RWPE2 (cell line): ENCODE results near the gene LPIN2.
A peak's percentile ranks its signal among the peaks of the same experiment; 100 is the strongest.
"Not testable (repeated sequence)": the region's sequence is repeated elsewhere in the genome, so short reads cannot be mapped to it uniquely, and the experiment has no call there.

Experiments used
- ATAC-seq: fragments of 200-7000 bp; cut with Tn5 transposase; 3 replicates; pipeline ENCODE4 v1.9.1; 2021; ENCODE audit warnings: low read depth
- DNase-seq: peaks from one replicate; pipeline ENCODE4 v3.0.0-alpha.2; 2020; ENCODE audit warnings: low spot score
- H3K27ac ChIP-seq: fragments of 450-650 bp; 2 replicates; pipeline ENCODE4 v1.5.1; 2017; ENCODE audit warnings: mild to moderate bottlenecking; ENCODE audit not compliant: poor library complexity, severe bottlenecking
- H3K27me3 ChIP-seq: fragments of 250-450 bp; sonication (Bioruptor Pico); 2 replicates; pipeline ENCODE4 v1.5.1; 2021; ENCODE audit warnings: mild to moderate bottlenecking, moderate library complexity; ENCODE audit not compliant: insufficient read depth, poor library complexity, severe bottlenecking
- H3K36me3 ChIP-seq: fragments of 250-450 bp; sonication (Bioruptor Pico); 2 replicates; pipeline ENCODE4 v1.5.1; 2020; ENCODE audit warnings: low read depth, mild to moderate bottlenecking, moderate library complexity
- H3K4me1 ChIP-seq: fragments of 250-450 bp; sonication (Bioruptor Pico); 2 replicates; pipeline ENCODE4 v1.5.1; 2021; ENCODE audit warnings: mild to moderate bottlenecking, moderate library complexity; ENCODE audit not compliant: insufficient read depth, poor library complexity, severe bottlenecking
- H3K4me3 ChIP-seq: fragments of 250-450 bp; sonication (Bioruptor Pico); 2 replicates; pipeline ENCODE4 v1.5.1; 2021; ENCODE audit warnings: mild to moderate bottlenecking, moderate library complexity; ENCODE audit not compliant: severe bottlenecking
- H3K9me3 ChIP-seq: fragments of 250-450 bp; sonication (Bioruptor Pico); 2 replicates; pipeline ENCODE4 v1.5.1; 2021; ENCODE audit warnings: mild to moderate bottlenecking, moderate library complexity; ENCODE audit not compliant: severe bottlenecking
- CTCF ChIP-seq: fragments of 450-650 bp; IDR thresholded peaks from one replicate; pipeline ENCODE4 v1.5.1; 2017; ENCODE audit warnings: mild to moderate bottlenecking, moderate library complexity; ENCODE audit not compliant: poor library complexity, severe bottlenecking

The LPIN2 gene

DNA sequence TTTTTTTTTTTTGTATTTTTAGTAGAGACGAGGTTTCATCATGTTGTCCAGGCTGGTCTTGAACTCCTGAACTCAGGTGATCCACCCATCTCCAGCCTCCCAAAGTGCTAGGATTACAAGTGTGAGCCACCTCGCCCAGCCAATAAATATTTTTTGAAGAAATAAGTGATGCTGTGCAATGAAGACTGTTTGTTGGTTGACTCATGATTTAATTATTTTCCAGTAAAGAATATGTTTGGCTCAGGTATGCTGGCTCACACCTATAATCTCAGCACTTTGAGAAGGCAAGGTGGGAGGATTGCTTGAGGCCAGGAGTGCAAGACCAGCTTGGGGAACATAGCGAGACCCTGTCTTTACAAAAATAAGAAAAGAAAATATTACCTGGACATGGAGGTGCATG lies 41.8 kb upstream of the LPIN2 start:
- Histone ChIP-seq H3K27me3 (no peaks in the 10 kb centered on the region), H3K9me3 (no peaks in the 10 kb centered on the region), H3K36me3 (no peaks in the 10 kb centered on the region), H3K27ac (no peak overlapping the region), H3K4me1 (peaks cover 7% of the 10 kb centered on the region), H3K4me3 (no peak overlapping the region)
- ATAC-seq (peak; percentile 60), DNase-seq (no peak)
- TF ChIP-seq CTCF, result no peak

DNA sequence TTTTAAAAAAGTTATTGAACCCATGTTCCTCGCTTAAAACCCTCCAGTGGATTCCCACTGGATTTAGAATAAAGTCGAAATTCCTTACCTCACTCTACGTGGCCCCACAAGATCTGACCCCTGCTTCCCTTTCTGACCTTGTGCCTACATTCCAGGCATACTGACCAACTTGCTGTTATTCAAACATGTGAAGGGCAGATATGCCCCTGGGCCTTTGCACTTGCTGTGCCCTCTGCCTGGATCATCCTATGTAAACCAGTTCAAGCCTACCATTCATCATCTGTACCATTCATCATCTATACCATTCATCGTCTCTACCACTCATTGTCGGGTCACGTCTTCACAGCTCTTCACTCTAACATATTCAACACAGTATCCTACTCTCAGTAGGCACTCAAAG lies 41.3 kb upstream of the LPIN2 start:
- H3K4me3 ChIP-seq, result no peak overlapping the region
- H3K9me3 ChIP-seq, result no peaks in the 10 kb centered on the region
- H3K27me3 ChIP-seq, result no peaks in the 10 kb centered on the region
- H3K36me3 ChIP-seq, result no peaks in the 10 kb centered on the region
- TF ChIP-seq CTCF, result no peak
- no peak for ATAC-seq
- no peak overlapping the region for H3K27ac ChIP-seq
- DNase-seq, result no peak
- H3K4me1 ChIP-seq, result peaks cover 7% of the 10 kb centered on the region

DNA sequence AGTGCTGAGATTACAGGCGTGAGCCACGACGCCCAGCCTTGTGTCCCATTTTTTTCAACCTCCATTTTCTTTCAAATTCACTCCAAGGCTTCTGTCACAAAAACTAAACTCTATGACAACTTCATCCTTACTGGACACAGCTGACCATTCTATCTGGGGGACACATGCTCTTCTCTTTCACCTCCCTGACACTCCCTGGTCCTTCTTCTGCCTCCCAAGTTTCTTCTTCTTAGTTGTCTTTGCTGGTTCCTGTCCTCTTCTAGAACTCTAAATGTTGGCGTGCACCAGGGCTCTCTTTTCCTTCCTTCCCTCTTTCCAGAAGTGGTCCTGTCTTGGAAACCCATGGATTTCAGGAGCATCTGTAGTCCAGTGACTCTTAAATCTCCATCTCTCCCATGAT lies 40.1 kb upstream of the LPIN2 start:
- no peak for DNase-seq
- H3K36me3 ChIP-seq, result no peaks in the 10 kb centered on the region
- H3K4me1 ChIP-seq, result peaks cover 7% of the 10 kb centered on the region
- no peak overlapping the region for H3K4me3 ChIP-seq
- H3K9me3 ChIP-seq, result no peaks in the 10 kb centered on the region
- H3K27me3 ChIP-seq, result no peaks in the 10 kb centered on the region
- no peak for TF ChIP-seq CTCF
- ATAC-seq, result no peak
- no peak overlapping the region for H3K27ac ChIP-seq

DNA sequence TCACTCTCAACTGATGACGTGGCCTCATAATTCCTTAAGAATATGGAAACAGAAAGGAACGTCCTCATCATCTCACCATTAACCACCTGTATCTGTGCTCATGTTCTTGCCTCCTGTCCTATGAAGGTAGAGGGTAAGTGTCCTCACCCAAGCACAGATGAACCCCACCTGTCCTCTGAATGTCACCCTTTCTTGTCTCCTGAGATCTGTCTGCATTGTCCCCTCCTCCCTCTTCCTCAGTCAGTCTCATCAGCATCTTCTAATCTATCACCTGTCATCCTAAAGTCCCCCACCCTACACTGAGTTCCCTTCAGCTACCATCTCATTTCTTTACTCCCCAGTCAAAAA lies 39.4 kb upstream of the LPIN2 start:
- no peak for TF ChIP-seq CTCF
- no peaks in the 10 kb centered on the region for H3K9me3 ChIP-seq

GRCh38 chr18:3051718-3052410 lies 38.9 kb upstream of the LPIN2 start:
- H3K4me1 ChIP-seq, result peaks cover 7% of the 10 kb centered on the region
- no peak for TF ChIP-seq CTCF
- H3K9me3 ChIP-seq, result no peaks in the 10 kb centered on the region
- H3K4me3 ChIP-seq, result no peak overlapping the region
- H3K27me3 ChIP-seq, result no peaks in the 10 kb centered on the region
- ATAC-seq (no peak), DNase-seq (no peak)
- no peaks in the 10 kb centered on the region for H3K36me3 ChIP-seq
- H3K27ac ChIP-seq, result no peak overlapping the region

More for the DNA sequence above, 39.4 kb upstream of the LPIN2 start:
- DNase-seq, result no peak
- H3K4me3 ChIP-seq, result no peak overlapping the region
- H3K36me3 ChIP-seq, result no peaks in the 10 kb centered on the region
- no peak for ATAC-seq
- H3K27me3 ChIP-seq, result no peaks in the 10 kb centered on the region
- no peak overlapping the region for H3K27ac ChIP-seq
- peaks cover 7% of the 10 kb centered on the region for H3K4me1 ChIP-seq

GRCh38 chr18:3049897-3050454 lies 37.0 kb upstream of the LPIN2 start:
- ATAC-seq, DNase-seq, H3K27me3 ChIP-seq, H3K4me1 ChIP-seq, H3K4me3 ChIP-seq, H3K27ac ChIP-seq, H3K36me3 ChIP-seq, H3K9me3 ChIP-seq: not testable (repeated sequence)
